Measurements from ENCODE around the gene PSD4. TPM values are rescaled to one million over a fixed set of nuclear protein-coding genes. Genes with fewer than 3 reads are reported as not detected.

The PSD4 gene
- total RNA-seq, 1 donor from 2014 or later = 3.3 TPM

- FAIRE-seq = no peak
- DNase-seq (ENCODE audit: low spot score in 2 of 2) = no peak
These were observed 7.6 kb upstream of the PSD4 start for GRCh38 chr2:113166187-113166645.

GRCh38 chr2:113167115-113167932 is 6.4 kb upstream of the PSD4 start:
- FAIRE-seq = no peak
- DNase-seq (ENCODE audit: low spot score in 2 of 2) = no peak

GRCh38 chr2:113167962-113168340 is 5.8 kb upstream of the PSD4 start:
- DNase-seq (ENCODE audit: low spot score in 2 of 2) (no peak), FAIRE-seq (no peak)

GRCh38 chr2:113169002-113169530 is 4.7 kb upstream of the PSD4 start:
- FAIRE-seq = no peak
- no peak for DNase-seq (ENCODE audit: low spot score in 2 of 2)

- FAIRE-seq (no peak), DNase-seq (ENCODE audit: low spot score in 2 of 2) (no peak)
These were observed 4.2 kb upstream of the PSD4 start for GRCh38 chr2:113169586-113169985.

GRCh38 chr2:113171334-113172075 is 2.3 kb upstream of the PSD4 start:
- FAIRE-seq (no peak), DNase-seq (ENCODE audit: low spot score in 2 of 2) (no peak)

GRCh38 chr2:113172721-113173541 is 840 bp upstream of the PSD4 start:
- DNase-seq (ENCODE audit: low spot score in 2 of 2) = no peak
- FAIRE-seq = no peak

GRCh38 chr2:113174376-113174750 is 592 bp downstream of the PSD4 start:
- DNase-seq (ENCODE audit: low spot score in 2 of 2) (no peak), FAIRE-seq (no peak)

- FAIRE-seq = no peak
- DNase-seq (ENCODE audit: low spot score in 2 of 2) = no peak
These were observed 1.4 kb downstream of the PSD4 start for GRCh38 chr2:113175042-113175628.

GRCh38 chr2:113175736-113176695 is 2.2 kb downstream of the PSD4 start:
- FAIRE-seq (no peak), DNase-seq (ENCODE audit: low spot score in 2 of 2) (no peak)

- DNase-seq (ENCODE audit: low spot score in 2 of 2) (no peak), FAIRE-seq (no peak)
These were observed 3.1 kb downstream of the PSD4 start for GRCh38 chr2:113176696-113177355.

GRCh38 chr2:113178069-113178746 is 4.4 kb downstream of the PSD4 start:
- DNase-seq (ENCODE audit: low spot score in 2 of 2) (no peak), FAIRE-seq (no peak)

GRCh38 chr2:113178891-113179290 is 5.1 kb downstream of the PSD4 start:
- DNase-seq (ENCODE audit: low spot score in 2 of 2) (no peak), FAIRE-seq (no peak)

- no peak for FAIRE-seq
- DNase-seq (ENCODE audit: low spot score in 2 of 2) = no peak
These were observed 5.8 kb downstream of the PSD4 start for GRCh38 chr2:113179446-113180045.

GRCh38 chr2:113180131-113180946 is 6.6 kb downstream of the PSD4 start:
- FAIRE-seq (no peak), DNase-seq (ENCODE audit: low spot score in 2 of 2) (no peak)

- no peak for DNase-seq (ENCODE audit: low spot score in 2 of 2)
- FAIRE-seq = no peak
These were observed 7.7 kb downstream of the PSD4 start for GRCh38 chr2:113181258-113182051.

Data from frontal cortex (tissue), 4 donors.